Central memory CD8-positive, alpha-beta T cell (primary cell): ENCODE results near the gene EFNA1.

Experiments used
- ATAC-seq: fragments of 150-1000 bp; cut with Tn5 transposase; replicated peaks from 2 replicates; pipeline ENCODE4 v1.10.0; 2022; ENCODE audit warnings: mild to moderate bottlenecking, moderate FRiP score, moderate number of reproducible peaks; ENCODE audit not compliant: poor library complexity, severe bottlenecking; ENCODE audit errors: extremely low read depth
- DNase-seq, 2 donors: peaks; one replicate each; pipeline ENCODE4 v3.0.0; 2021; ENCODE audit warnings: low spot score in 2 of 2
- H3K27ac Mint-ChIP-seq: one replicate; pipeline ENCODE4 v1.8.0; 2022; ENCODE audit warnings: low read depth, mild to moderate bottlenecking, moderate library complexity, mixed read lengths
- H3K27me3 Mint-ChIP-seq: one replicate; pipeline ENCODE4 v1.8.0; 2022; ENCODE audit warnings: mixed read lengths
- H3K36me3 Mint-ChIP-seq: one replicate; pipeline ENCODE4 v1.8.0; 2022; ENCODE audit warnings: mild to moderate bottlenecking, moderate library complexity, mixed read lengths; ENCODE audit not compliant: insufficient read depth
- H3K4me1 Mint-ChIP-seq: one replicate; pipeline ENCODE4 v1.8.0; 2022; ENCODE audit warnings: mixed read lengths
- H3K4me3 Mint-ChIP-seq: one replicate; pipeline ENCODE4 v1.8.0; 2022; ENCODE audit warnings: mild to moderate bottlenecking, moderate library complexity, mixed read lengths
- H3K9me3 Mint-ChIP-seq: one replicate; pipeline ENCODE4 v1.8.0; 2022; ENCODE audit warnings: mixed read lengths

EFNA1 gene

DNA sequence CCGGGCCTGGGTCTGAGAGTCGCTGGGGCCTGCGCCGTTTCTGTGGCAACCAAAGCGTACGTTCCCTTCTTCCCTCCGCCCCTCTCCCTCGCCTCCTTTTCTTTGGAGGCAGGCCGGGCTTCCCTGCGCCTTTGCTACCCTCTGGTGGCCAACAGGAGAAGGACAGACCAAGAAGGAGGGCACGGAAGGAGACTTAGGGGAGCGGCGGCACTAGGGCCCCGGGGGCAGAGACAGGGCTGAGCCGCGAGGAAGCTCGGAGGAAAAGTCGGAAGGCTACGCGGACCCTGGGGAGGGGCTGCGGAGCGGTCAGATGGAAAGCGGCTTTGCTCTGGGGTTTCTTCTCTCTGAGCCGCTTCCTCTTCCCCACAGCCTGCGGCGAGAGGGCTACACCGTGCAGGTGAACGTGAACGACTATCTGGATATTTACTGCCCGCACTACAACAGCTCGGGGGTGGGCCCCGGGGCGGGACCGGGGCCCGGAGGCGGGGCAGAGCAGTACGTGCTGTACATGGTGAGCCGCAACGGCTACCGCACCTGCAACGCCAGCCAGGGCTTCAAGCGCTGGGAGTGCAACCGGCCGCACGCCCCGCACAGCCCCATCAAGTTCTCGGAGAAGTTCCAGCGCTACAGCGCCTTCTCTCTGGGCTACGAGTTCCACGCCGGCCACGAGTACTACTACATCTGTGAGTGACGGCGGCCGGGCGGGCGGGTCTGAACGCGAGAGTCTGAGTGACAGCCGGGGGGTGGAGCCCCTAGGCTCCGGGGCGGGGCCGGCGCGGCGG lies 42.8 kb upstream of the EFNA1 start:
- H3K36me3 Mint-ChIP-seq = peaks cover 15% of the 10 kb centered on the region
- ATAC-seq (peak; percentile 82), DNase-seq (peak; percentile 89)
- H3K4me3 Mint-ChIP-seq = peak overlapping the region; percentile 89
- peaks cover 38% of the 10 kb centered on the region for H3K27me3 Mint-ChIP-seq
- H3K9me3 Mint-ChIP-seq = no peaks in the 10 kb centered on the region
- peaks cover 50% of the 10 kb centered on the region for H3K4me1 Mint-ChIP-seq
- H3K27ac Mint-ChIP-seq = peak overlapping the region; percentile 78

GRCh38 chr1:155085504-155086127 lies 42.1 kb upstream of the EFNA1 start:
- peak overlapping the region; percentile 89 for H3K4me3 Mint-ChIP-seq
- no peaks in the 10 kb centered on the region for H3K9me3 Mint-ChIP-seq
- H3K27me3 Mint-ChIP-seq = peaks cover 36% of the 10 kb centered on the region
- H3K4me1 Mint-ChIP-seq = peaks cover 44% of the 10 kb centered on the region
- peaks cover 15% of the 10 kb centered on the region for H3K36me3 Mint-ChIP-seq
- ATAC-seq (peak; percentile 27), DNase-seq (peak; percentile 49 to 53)
- H3K27ac Mint-ChIP-seq = peak overlapping the region; percentile 78

DNA sequence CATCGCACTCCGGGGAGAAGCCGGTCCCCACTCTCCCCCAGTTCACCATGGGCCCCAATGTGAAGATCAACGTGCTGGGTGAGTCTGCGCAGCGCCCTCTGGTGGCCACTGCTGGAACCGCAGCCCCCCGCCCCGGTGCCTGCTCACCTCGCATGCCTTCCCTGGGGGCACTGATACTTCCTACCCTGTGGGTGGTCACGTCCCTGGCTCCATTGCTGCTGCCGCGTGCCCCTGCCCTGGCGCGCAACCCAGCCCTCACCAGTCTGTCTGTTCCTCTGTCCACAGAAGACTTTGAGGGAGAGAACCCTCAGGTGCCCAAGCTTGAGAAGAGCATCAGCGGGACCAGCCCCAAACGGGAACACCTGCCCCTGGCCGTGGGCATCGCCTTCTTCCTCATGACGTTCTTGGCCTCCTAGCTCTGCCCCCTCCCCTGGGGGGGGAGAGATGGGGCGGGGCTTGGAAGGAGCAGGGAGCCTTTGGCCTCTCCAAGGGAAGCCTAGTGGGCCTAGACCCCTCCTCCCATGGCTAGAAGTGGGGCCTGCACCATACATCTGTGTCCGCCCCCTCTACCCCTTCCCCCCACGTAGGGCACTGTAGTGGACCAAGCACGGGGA lies 41.4 kb upstream of the EFNA1 start:
- Mint-ChIP-seq H3K9me3 (no peaks in the 10 kb centered on the region), H3K27me3 (peaks cover 33% of the 10 kb centered on the region), H3K27ac (peak overlapping the region; percentile 78), H3K4me1 (peaks cover 45% of the 10 kb centered on the region), H3K4me3 (peak overlapping the region; percentile 89), H3K36me3 (peaks cover 15% of the 10 kb centered on the region)
- ATAC-seq = peak; percentile 21
- DNase-seq = peak; percentile 74 to 88

- DNase-seq = no peak
- Mint-ChIP-seq H3K27ac (no peak overlapping the region), H3K4me3 (peak overlapping the region; percentile 18), H3K36me3 (peaks cover 14% of the 10 kb centered on the region), H3K27me3 (peaks cover 25% of the 10 kb centered on the region), H3K9me3 (no peaks in the 10 kb centered on the region), H3K4me1 (peaks cover 41% of the 10 kb centered on the region)
- no peak for ATAC-seq
Observed at GRCh38 chr1:155086856-155087535, 40.7 kb upstream of the EFNA1 start.

DNA sequence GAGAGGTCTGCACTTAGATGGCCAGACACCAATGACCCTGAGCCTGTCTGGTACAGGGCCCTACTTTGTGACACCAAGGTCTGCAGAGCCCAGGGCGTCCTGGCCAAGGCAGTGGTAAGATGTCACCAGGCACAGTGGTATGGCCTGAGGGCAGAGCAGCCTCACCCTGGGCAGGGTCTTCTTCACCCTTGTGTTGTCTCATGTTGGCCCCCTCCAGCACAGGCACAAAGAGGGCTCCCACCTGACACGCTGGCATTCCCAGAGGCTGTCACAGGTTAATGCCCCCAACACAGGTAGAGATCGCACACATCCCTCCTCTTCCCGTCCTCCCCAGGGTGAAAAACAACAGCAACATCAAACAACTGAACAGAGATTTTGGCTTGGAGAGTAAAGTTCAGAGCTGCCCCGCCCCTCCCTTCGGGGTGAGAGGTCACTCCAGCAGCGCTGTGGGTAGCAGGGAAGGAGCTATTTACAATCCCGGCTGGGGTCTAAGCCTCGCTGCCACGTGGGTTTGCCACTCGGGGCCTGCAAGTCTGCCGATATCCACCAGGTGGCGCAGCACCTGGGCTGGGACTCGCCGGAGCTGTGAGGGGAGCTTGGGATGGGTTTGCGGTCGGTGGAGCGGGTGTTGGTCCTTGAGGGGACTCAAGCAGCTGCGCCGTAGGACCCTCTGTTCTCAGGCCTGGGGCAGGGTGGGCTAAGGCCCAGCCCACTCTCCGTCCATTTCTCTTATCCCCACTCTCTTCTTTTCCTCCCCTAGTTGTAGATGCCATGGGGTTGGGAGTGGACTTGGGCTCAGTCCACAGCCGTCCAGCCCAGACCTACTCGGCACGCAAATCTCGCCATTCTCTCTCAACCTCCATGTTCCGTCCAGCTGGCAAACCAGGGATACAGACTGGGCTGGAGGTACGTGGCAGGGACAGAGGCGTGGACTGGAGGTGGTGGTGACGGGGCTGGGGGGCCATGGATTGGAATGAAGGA lies 36.3 kb upstream of the EFNA1 start:
- ATAC-seq (no peak), DNase-seq (peak; percentile 57 to 77)
- H3K27me3 Mint-ChIP-seq = peaks cover 15% of the 10 kb centered on the region
- peaks cover 3% of the 10 kb centered on the region for H3K36me3 Mint-ChIP-seq
- no peak overlapping the region for H3K4me3 Mint-ChIP-seq
- H3K4me1 Mint-ChIP-seq = peaks cover 5% of the 10 kb centered on the region
- no peak overlapping the region for H3K27ac Mint-ChIP-seq
- no peaks in the 10 kb centered on the region for H3K9me3 Mint-ChIP-seq

DNA sequence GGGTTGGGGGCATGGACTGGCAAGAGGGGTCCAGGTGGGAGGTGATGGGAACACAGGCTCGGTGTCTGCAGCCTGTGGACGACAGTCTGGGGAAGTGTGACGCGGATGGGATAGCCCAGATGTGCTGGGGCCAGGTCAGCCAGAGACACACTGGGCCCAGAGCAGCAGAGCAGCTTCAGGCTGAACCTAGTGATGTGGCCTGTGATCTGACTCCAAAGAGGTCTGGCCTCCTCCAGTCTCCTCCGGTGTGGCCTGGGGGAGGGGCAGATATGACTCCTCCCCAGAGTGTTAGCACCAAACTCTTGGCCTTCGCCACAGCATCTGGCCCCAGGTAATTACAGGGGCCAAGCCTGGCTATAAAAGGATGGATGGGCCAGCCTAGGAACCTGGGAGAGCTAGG lies 35.5 kb upstream of the EFNA1 start:
- no peak for DNase-seq
- H3K9me3 Mint-ChIP-seq = no peaks in the 10 kb centered on the region
- ATAC-seq = no peak
- H3K27me3 Mint-ChIP-seq = peaks cover 16% of the 10 kb centered on the region
- peaks cover 5% of the 10 kb centered on the region for H3K4me1 Mint-ChIP-seq
- H3K4me3 Mint-ChIP-seq = no peak overlapping the region
- peaks cover 2% of the 10 kb centered on the region for H3K36me3 Mint-ChIP-seq
- H3K27ac Mint-ChIP-seq = no peak overlapping the region

DNA sequence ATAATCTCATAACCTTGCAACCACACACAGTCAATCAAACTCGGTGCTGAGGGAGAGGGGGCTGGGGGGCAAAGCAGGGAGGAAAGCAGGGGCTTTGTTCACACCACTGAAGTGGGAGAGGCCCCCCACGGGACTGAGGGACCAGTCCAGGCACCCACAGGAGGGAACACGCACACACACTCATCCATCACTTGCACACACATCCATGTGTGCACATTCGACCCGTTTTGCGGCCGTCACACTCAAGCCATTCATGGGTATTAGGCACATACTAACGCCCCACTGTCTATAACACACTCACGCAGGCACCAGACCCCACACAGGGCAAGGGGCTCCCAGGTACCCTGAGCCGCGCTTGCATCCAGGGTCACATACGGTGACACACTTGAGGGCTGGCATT lies 35.0 kb upstream of the EFNA1 start:
- Mint-ChIP-seq H3K27ac (no peak overlapping the region), H3K9me3 (no peaks in the 10 kb centered on the region), H3K4me3 (no peak overlapping the region), H3K36me3 (peaks cover 2% of the 10 kb centered on the region), H3K27me3 (peaks cover 16% of the 10 kb centered on the region), H3K4me1 (peaks cover 5% of the 10 kb centered on the region)
- DNase-seq (no peak), ATAC-seq (no peak)

DNA sequence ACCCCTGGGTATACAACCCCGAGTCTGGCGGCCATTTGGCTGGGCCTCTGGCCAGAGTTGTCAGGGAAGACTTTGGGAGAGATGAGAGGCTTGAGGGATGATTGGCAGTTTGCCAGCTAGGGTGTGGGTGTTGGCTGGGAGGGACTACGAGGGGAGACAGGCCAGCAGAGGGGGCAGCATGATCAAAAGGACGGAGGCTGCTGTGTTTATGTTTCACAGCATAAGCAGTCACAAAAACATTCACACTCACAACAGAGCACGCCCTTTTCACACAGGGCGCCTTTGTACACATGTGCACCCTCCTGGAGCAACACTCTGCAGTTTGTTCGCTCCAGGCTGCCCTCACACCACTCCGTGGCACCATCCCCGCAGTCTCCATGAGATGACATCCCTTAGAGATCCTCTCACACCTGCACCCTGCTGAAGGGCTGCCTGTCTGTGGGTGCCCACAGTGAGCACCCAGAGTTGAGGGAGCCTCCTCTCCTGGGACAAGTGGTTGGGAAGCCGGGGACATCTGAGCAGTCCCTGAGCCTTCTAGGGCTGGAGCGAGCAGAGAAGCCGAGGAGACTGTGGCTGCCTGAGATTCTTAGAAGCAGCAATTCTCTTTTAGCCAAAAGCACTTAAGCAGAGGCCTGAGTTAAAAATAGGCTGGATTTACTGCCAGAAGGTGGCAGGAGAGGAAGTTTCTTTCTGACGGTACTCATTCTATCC lies 33.6 kb upstream of the EFNA1 start:
- Mint-ChIP-seq H3K4me3 (no peak overlapping the region), H3K36me3 (peaks cover 1% of the 10 kb centered on the region), H3K27me3 (peaks cover 16% of the 10 kb centered on the region), H3K4me1 (peaks cover 5% of the 10 kb centered on the region), H3K9me3 (no peaks in the 10 kb centered on the region), H3K27ac (no peak overlapping the region)
- DNase-seq (no peak), ATAC-seq (no peak)

DNA sequence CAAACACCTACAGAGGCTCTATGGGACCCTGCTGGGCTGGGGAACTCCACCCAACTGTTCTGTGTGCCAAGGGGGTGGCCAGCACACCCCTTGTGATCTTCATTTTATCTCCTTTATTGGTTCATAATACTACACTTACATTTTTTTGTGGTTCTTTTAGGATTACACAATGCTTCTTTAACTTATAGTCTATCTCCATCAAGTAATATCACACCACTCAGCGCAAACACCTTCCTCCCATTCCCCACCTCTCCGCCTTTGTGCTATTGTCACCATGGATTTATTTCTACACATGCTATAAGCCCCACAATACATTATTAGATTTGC lies 33.1 kb upstream of the EFNA1 start:
- peaks cover 16% of the 10 kb centered on the region for H3K27me3 Mint-ChIP-seq
- H3K9me3 Mint-ChIP-seq = no peaks in the 10 kb centered on the region
- H3K4me1 Mint-ChIP-seq = peaks cover 5% of the 10 kb centered on the region
- ATAC-seq (peak; percentile 24), DNase-seq (no peak)
- H3K36me3 Mint-ChIP-seq = peaks cover 1% of the 10 kb centered on the region
- no peak overlapping the region for H3K4me3 Mint-ChIP-seq
- no peak overlapping the region for H3K27ac Mint-ChIP-seq

GRCh38 chr1:155099331-155099730 lies 28.3 kb upstream of the EFNA1 start:
- ATAC-seq (no peak), DNase-seq (no peak)
- Mint-ChIP-seq H3K9me3 (no peaks in the 10 kb centered on the region), H3K27ac (no peak overlapping the region), H3K4me1 (no peaks in the 10 kb centered on the region), H3K4me3 (no peak overlapping the region), H3K27me3 (peaks cover 16% of the 10 kb centered on the region), H3K36me3 (no peaks in the 10 kb centered on the region)

DNA sequence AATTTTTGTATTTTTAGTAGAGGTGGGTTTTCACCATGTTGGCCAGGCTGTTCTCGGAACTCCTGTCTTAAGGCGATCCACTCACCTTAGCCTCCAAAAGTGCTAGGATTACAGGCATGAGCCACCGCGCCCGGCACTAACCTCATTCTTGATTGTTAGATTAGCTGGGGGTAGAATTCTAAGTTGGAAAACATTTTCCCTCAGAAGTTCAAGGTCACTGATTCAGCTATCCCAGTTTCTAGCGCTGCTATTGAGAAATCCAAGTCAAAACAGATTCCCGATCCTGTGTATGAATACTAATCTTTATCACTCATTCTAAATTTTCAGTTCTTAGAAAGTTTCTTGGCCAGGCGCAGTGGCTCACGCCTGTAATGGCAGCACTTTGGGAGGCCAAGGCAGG lies 24.4 kb upstream of the EFNA1 start:
- Mint-ChIP-seq H3K9me3 (no peaks in the 10 kb centered on the region), H3K27ac (no peak overlapping the region), H3K36me3 (no peaks in the 10 kb centered on the region), H3K4me1 (no peaks in the 10 kb centered on the region), H3K27me3 (peaks cover 10% of the 10 kb centered on the region), H3K4me3 (no peak overlapping the region)
- no peak for DNase-seq
- ATAC-seq = no peak
